Endodermal cell (in vitro differentiated cells): ENCODE measurements around the gene SMYD3. TPM values are rescaled to one million over a fixed set of nuclear protein-coding genes. Genes with fewer than 3 reads are reported as not detected.
"Not testable (repeated sequence)": the region's sequence is repeated elsewhere in the genome, so short reads cannot be mapped to it uniquely, and the experiment has no call there.

Source experiments
- DNase-seq: peaks from one replicate; pipeline ENCODE4 v3.0.0-alpha.2; 2017
- H3K27ac ChIP-seq: 2 replicates; pipeline ENCODE4 v1.5.1; 2013; ENCODE audit warnings: mild to moderate bottlenecking, low read depth, low read length, moderate library complexity
- H3K27me3 ChIP-seq: 2 replicates; pipeline ENCODE4 v1.6.1; 2013; ENCODE audit warnings: mild to moderate bottlenecking, low read length, moderate library complexity; ENCODE audit not compliant: insufficient read depth, control insufficient read depth, poor library complexity, severe bottlenecking
- H3K36me3 ChIP-seq: 2 replicates; pipeline ENCODE4 v1.7.0; 2013; ENCODE audit warnings: mild to moderate bottlenecking, low read length, moderate library complexity; ENCODE audit not compliant: control insufficient read depth, insufficient read depth
- H3K4me1 ChIP-seq: one replicate; pipeline ENCODE4 v1.7.0; 2013; ENCODE audit warnings: low read length; ENCODE audit not compliant: control insufficient read depth, insufficient read depth
- H3K4me3 ChIP-seq: 2 replicates; pipeline ENCODE4 v1.5.1; 2013; ENCODE audit warnings: mild to moderate bottlenecking, low read length, moderate library complexity
- H3K9ac ChIP-seq: 2 replicates; pipeline ENCODE4 v1.6.1; 2013; ENCODE audit warnings: mild to moderate bottlenecking, low read length, moderate library complexity; ENCODE audit not compliant: poor library complexity, severe bottlenecking; ENCODE audit errors: extremely low read depth
- H3K9me3 ChIP-seq: 2 replicates; pipeline ENCODE4 v1.6.1; 2013; ENCODE audit warnings: mild to moderate bottlenecking, low read length, moderate library complexity; ENCODE audit not compliant: control insufficient read depth
- H3K27ac Mint-ChIP-seq: 2 replicates; pipeline ENCODE4 v1.8.0; 2020; ENCODE audit warnings: mixed read lengths
- H3K27me3 Mint-ChIP-seq: 2 replicates; pipeline ENCODE4 v1.8.0; 2021; ENCODE audit warnings: mild to moderate bottlenecking, mixed read lengths; ENCODE audit not compliant: insufficient read depth
- H3K36me3 Mint-ChIP-seq: 2 replicates; pipeline ENCODE4 v1.8.0; 2020; ENCODE audit warnings: low read depth, mixed read lengths
- H3K4me1 Mint-ChIP-seq: 2 replicates; pipeline ENCODE4 v1.8.0; 2020; ENCODE audit warnings: mixed read lengths
- H3K4me3 Mint-ChIP-seq: 2 replicates; pipeline ENCODE4 v1.8.0; 2020; ENCODE audit warnings: mild to moderate bottlenecking, moderate library complexity, mixed read lengths
- H3K9me3 Mint-ChIP-seq: 2 replicates; pipeline ENCODE4 v1.8.0; 2020; ENCODE audit warnings: mild to moderate bottlenecking, mixed read lengths
- WGBS, 2 experiments: methylation state at CpG; one replicate each; pipeline versions ENCODE4 v1.1.5 to v1.1.7; 2013; ENCODE audit warnings: missing lambda C conversion rate in 2 of 2, mixed read lengths in 1 of 2; ENCODE audit not compliant: insufficient coverage in 1 of 2, insufficient read length in 1 of 2; 5-methylcytosine and 5-hydroxymethylcytosine counted together
- total RNA-seq, 2 donors: library from RNA; stranded (reverse); fragmentation: NEBNext Ultra II Directional in 1 of 2; extraction: Animal tissue kit (Norgen Biotek cat#: 25700) in 1 of 2; gene quantifications; 2 replicates in 1 of 2; 3 replicates in 1 of 2; pipeline ENCODE4 v1.2.1, GENCODE V29; 2021
- TF ChIP-seq, protein P1 (sequence below): fragments of 200-600 bp; sonication (generic); conservative IDR thresholded peaks from 2 replicates; pipeline ENCODE4 v1.5.0; 2021; ENCODE audit warnings: antibody characterized with exemption, mild to moderate bottlenecking

SMYD3 gene
- total RNA-seq, 2 donors from 2014 or later = 32.3 to 45.8 TPM

DNA sequence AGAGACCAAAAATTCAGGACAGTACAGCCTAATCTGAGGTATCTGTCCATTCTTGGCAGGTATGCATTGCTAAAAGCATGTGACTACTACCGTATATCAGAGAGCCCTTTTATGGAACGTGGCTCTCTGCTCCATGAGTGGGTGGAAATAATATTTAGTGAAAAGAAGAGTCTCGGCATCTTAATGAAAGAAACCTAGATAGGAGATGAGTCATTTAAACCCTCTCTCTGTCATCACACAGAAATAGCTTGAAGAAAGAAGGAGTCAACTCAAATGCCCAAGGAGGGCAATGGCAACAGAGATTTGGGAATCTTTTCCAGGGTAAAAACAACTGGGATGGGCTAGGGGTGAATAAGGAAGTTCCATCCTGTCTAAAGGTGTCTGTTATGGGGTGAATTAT, 528.2 kb downstream of the SMYD3 start:
- no peaks in the 10 kb centered on the region for H3K4me1 ChIP-seq
- no peaks in the 10 kb centered on the region for H3K27me3 ChIP-seq
- H3K9me3 ChIP-seq = no peaks in the 10 kb centered on the region
- no peak overlapping the region for H3K4me3 ChIP-seq
- H3K36me3 ChIP-seq = no peaks in the 10 kb centered on the region
- no peak for DNase-seq
- no peaks in the 10 kb centered on the region for H3K27me3 Mint-ChIP-seq
- no peaks in the 10 kb centered on the region for H3K9me3 Mint-ChIP-seq
- 100% methylated on average over 3 of the region's 3 CpGs; no CpG with 5 or more reads in 1 of the 2 experiments for WGBS, 2 experiments
- no peaks in the 10 kb centered on the region for H3K4me1 Mint-ChIP-seq
- no peaks in the 10 kb centered on the region for H3K36me3 Mint-ChIP-seq
- H3K9ac ChIP-seq = no peak overlapping the region
- H3K27ac ChIP-seq = no peak overlapping the region
- H3K27ac Mint-ChIP-seq = no peak overlapping the region
- TF ChIP-seq, protein P1, sequence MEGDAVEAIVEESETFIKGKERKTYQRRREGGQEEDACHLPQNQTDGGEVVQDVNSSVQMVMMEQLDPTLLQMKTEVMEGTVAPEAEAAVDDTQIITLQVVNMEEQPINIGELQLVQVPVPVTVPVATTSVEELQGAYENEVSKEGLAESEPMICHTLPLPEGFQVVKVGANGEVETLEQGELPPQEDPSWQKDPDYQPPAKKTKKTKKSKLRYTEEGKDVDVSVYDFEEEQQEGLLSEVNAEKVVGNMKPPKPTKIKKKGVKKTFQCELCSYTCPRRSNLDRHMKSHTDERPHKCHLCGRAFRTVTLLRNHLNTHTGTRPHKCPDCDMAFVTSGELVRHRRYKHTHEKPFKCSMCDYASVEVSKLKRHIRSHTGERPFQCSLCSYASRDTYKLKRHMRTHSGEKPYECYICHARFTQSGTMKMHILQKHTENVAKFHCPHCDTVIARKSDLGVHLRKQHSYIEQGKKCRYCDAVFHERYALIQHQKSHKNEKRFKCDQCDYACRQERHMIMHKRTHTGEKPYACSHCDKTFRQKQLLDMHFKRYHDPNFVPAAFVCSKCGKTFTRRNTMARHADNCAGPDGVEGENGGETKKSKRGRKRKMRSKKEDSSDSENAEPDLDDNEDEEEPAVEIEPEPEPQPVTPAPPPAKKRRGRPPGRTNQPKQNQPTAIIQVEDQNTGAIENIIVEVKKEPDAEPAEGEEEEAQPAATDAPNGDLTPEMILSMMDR = no peak
- no peak overlapping the region for H3K4me3 Mint-ChIP-seq

DNA sequence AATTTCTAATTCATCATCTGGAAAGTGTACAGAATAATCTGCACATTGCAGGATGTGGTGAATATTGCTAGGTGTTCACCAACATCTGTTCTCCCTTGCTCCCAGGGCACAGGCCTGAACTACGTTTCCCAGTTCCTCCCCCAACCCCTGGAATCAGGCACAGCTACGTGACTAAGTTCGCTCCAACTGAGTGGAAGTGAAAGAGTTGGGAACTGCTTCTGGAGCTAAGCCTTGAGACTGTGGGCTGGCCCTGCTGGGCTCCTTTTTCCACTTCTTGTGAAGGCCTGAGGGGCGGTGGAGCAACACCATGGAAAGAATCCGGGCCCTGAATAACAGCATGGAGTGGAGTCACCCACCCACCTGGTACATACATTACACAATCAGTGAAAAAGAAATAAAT, 534.6 kb downstream of the SMYD3 start:
- Histone ChIP-seq H3K4me3 (no peak overlapping the region), H3K27me3 (no peaks in the 10 kb centered on the region), H3K27ac (no peak overlapping the region), H3K36me3 (no peaks in the 10 kb centered on the region), H3K9me3 (no peaks in the 10 kb centered on the region), H3K9ac (no peak overlapping the region), H3K4me1 (peaks cover 6% of the 10 kb centered on the region)
- DNase-seq = no peak
- Mint-ChIP-seq H3K4me1 (peaks cover 8% of the 10 kb centered on the region), H3K36me3 (no peaks in the 10 kb centered on the region), H3K9me3 (peaks cover 5% of the 10 kb centered on the region), H3K27me3 (no peaks in the 10 kb centered on the region), H3K4me3 (no peak overlapping the region), H3K27ac (no peak overlapping the region)
- WGBS, 2 experiments = 90% methylated on average over 2 to 5 of the region's 5 CpGs
- TF ChIP-seq, protein P1 = no peak

DNA sequence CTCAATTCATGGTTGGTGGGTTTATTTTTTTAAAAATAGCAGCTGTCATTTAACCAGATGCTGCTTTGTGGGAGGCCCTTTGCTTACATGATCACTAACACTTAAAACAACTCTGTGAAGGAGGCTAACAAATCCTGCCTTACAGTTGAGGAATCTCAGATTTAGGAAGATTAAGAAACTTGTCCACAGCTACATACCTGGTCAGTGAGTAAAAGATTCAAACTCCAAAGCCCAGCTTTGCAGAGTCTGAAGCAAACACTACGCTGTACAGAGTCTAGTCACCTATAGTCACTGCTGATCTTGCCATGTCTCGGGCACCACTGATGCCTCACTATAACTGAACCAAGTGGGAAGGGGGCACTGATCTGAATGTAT, 535.4 kb downstream of the SMYD3 start:
- Mint-ChIP-seq H3K4me1 (peaks cover 8% of the 10 kb centered on the region), H3K36me3 (no peaks in the 10 kb centered on the region), H3K27ac (no peak overlapping the region), H3K9me3 (peaks cover 5% of the 10 kb centered on the region), H3K4me3 (no peak overlapping the region), H3K27me3 (no peaks in the 10 kb centered on the region)
- TF ChIP-seq, protein P1 = no peak
- peaks cover 6% of the 10 kb centered on the region for H3K4me1 ChIP-seq
- H3K4me3 ChIP-seq = no peak overlapping the region
- no peak overlapping the region for H3K27ac ChIP-seq
- no peaks in the 10 kb centered on the region for H3K27me3 ChIP-seq
- DNase-seq = no peak
- H3K9me3 ChIP-seq = no peaks in the 10 kb centered on the region
- no peak overlapping the region for H3K9ac ChIP-seq
- H3K36me3 ChIP-seq = no peaks in the 10 kb centered on the region
- WGBS, 2 experiments = 97 to 100% methylated on average over 2 of the region's 2 CpGs

DNA sequence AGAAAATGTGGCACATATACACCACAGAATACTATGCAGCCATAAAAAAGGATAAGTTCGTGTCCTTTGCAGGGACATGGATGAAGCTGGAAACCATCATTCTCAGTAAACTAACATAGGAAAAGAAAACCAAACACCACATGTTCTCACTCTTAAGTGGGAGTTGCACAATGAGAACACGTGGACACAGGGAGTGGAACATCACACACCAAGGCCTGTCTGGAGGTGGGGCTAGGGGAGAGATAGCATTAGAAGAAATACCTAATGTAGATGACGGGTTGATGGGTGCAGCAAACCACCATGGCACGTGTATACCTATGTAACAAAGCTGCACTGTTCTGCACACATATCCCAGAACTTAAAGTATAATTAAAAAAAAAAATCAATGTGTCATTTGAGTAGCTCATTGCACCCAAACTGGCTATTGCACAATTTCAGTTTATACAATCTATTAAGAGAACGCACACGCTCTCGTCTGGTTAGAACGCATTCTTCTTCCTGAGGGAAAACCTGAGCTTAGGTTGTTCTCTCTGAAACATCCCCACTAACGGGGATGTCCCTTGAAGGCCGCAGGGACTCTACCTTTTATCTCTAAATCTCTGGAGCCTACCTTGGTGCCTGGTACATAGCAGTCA, 535.9 kb downstream of the SMYD3 start:
- H3K36me3 Mint-ChIP-seq, H3K36me3 ChIP-seq: not testable (repeated sequence)

More for the DNA sequence above, 535.9 kb downstream of the SMYD3 start:
- H3K27ac ChIP-seq, H3K27me3 ChIP-seq, H3K4me3 ChIP-seq, H3K4me1 Mint-ChIP-seq, H3K4me3 Mint-ChIP-seq, DNase-seq, H3K27ac Mint-ChIP-seq, H3K9me3 Mint-ChIP-seq, H3K27me3 Mint-ChIP-seq, H3K9me3 ChIP-seq, H3K4me1 ChIP-seq, H3K9ac ChIP-seq: not testable (repeated sequence)
- WGBS, 2 experiments = 93 to 100% methylated on average over 5 to 10 of the region's 10 CpGs
